GM12878 (cell line): Measurements from ENCODE around the gene CORO2B. TPM values are rescaled to one million over a fixed set of nuclear protein-coding genes. Genes with fewer than 3 reads are reported as not detected.

Source experiments
- ATAC-seq: fragments of 200-7000 bp; cut with Tn5 transposase; 3 replicates; pipeline ENCODE4 v1.9.1; 2020; ENCODE audit warnings: mild to moderate bottlenecking, moderate library complexity
- BruUV-seq: library from RNA; stranded (reverse); fragments of 400-500 nt; replicated peaks from 2 replicates; lab custom pipeline; 2021; lab: Mats Ljungman, UMichigan
- CTCF ChIA-PET: fragments of 300-600 bp; sonication (Branson Sonifier 250); formaldehyde crosslinking; extraction: SDS; loops from one replicate; lab custom pipeline; 2021; ENCODE audit warnings: inconsistent platforms; lab: Yijun Ruan, JAX
- POLR2A ChIA-PET: fragments of 350-600 bp; formaldehyde crosslinking; extraction: SDS; loops from one replicate; lab custom pipeline; 2021; ENCODE audit warnings: inconsistent platforms; lab: Charles Lee
- RAD21 ChIA-PET: fragments of 300-600 bp; sonication (Branson Sonifier 250); formaldehyde crosslinking; loops from one replicate; lab custom pipeline; 2023; ENCODE audit warnings: antibody characterized with exemption; ENCODE audit not compliant: unreplicated experiment; lab: Charles Lee
- SMC1A ChIA-PET: fragments of 300-600 bp; sonication (Branson Sonifier 250); formaldehyde crosslinking; loops from one replicate; lab custom pipeline; 2023; ENCODE audit not compliant: unreplicated experiment, uncharacterized antibody; lab: Charles Lee
- DNase-seq: peaks from one replicate; pipeline ENCODE4 v3.0.0-alpha.2; 2011; ENCODE audit warnings: low read depth, low spot score
- FAIRE-seq: peaks from 3 replicates; lab custom pipeline; 2011; peaks lifted over from hg19 to GRCh38; lab: Jason Lieb, UNC
- H2AFZ ChIP-seq: 2 replicates; pipeline ENCODE4 v1.6.0; 2011; ENCODE audit warnings: low read depth, low read length, control low read depth; ENCODE audit not compliant: control insufficient read depth
- H3K27ac ChIP-seq: 2 replicates; pipeline ENCODE4 v1.5.1; 2011; ENCODE audit warnings: control low read depth; ENCODE audit not compliant: control insufficient read depth, insufficient read depth
- H3K27me3 ChIP-seq, 2 experiments: replicated peaks in 1 of 2; 2 replicates each; pipeline versions ENCODE4 v1.6.0 to v1.6.1; 2011; ENCODE audit warnings: low read length in 1 of 2; ENCODE audit not compliant: control insufficient read depth in 2 of 2, insufficient read depth in 2 of 2
- H3K36me3 ChIP-seq, 2 experiments: 2 replicates each; pipeline ENCODE4 v1.5.1; 2011; ENCODE audit warnings: low read length in 1 of 2; ENCODE audit not compliant: control insufficient read depth in 2 of 2, insufficient read depth in 2 of 2
- H3K4me1 ChIP-seq: 2 replicates; pipeline ENCODE4 v1.6.1; 2011; ENCODE audit warnings: mild to moderate bottlenecking, low read length, moderate library complexity, mixed read lengths; ENCODE audit not compliant: control insufficient read depth, insufficient read depth
- H3K4me2 ChIP-seq: 2 replicates; pipeline ENCODE4 v1.6.0; 2011; ENCODE audit warnings: control low read depth; ENCODE audit not compliant: control insufficient read depth, insufficient read depth
- H3K4me3 ChIP-seq: fragments of 200-600 bp; sonication (generic); 2 replicates; pipeline ENCODE4 v1.5.1; 2016
- H3K79me2 ChIP-seq: 2 replicates; pipeline ENCODE4 v1.6.0; 2011; ENCODE audit warnings: low read length; ENCODE audit not compliant: control insufficient read depth, insufficient read depth
- H3K9ac ChIP-seq: 2 replicates; pipeline ENCODE4 v1.8.0; 2011; ENCODE audit warnings: low read length, control low read depth, mixed read lengths; ENCODE audit not compliant: control insufficient read depth, insufficient read depth
- H3K9me3 ChIP-seq: replicated peaks from 3 replicates; pipeline ENCODE4 v1.5.1; 2011; ENCODE audit warnings: mild to moderate bottlenecking, low read length; ENCODE audit not compliant: control insufficient read depth, insufficient read depth
- H4K20me1 ChIP-seq: 2 replicates; pipeline ENCODE4 v1.6.0; 2011; ENCODE audit not compliant: control insufficient read depth, insufficient read depth
- BMI1 ChIP-seq: fragments of 450-650 bp; IDR thresholded peaks from 2 replicates; pipeline ENCODE4 v1.6.1; 2016; ENCODE audit warnings: mild to moderate bottlenecking, moderate library complexity, borderline replicate concordance
- E4F1 ChIP-seq: fragments of 450-650 bp; IDR thresholded peaks from 2 replicates; pipeline ENCODE4 v1.6.1; 2018; ENCODE audit warnings: borderline replicate concordance, mild to moderate bottlenecking; ENCODE audit not compliant: partially characterized antibody
- SIX5 ChIP-seq: IDR thresholded peaks from 2 replicates; pipeline ENCODE4 v1.6.1; 2011; ENCODE audit warnings: mild to moderate bottlenecking, low read depth, low read length, moderate library complexity; ENCODE audit not compliant: severe bottlenecking
- WGBS: methylation state at CpG from one replicate; pipeline ENCODE4 v1.1.6; 2016; ENCODE audit warnings: low lambda C conversion rate; ENCODE audit not compliant: insufficient replicate concordance, insufficient coverage; ENCODE audit errors: missing lambda C conversion rate; 5-methylcytosine and 5-hydroxymethylcytosine counted together
- in situ Hi-C: fragments of 300-500 bp; cut with MboI; formaldehyde crosslinking; loops from 9 replicates; pipeline ENCODE4 v1.14.3; 2018; ENCODE audit warnings: mixed read lengths
- intact Hi-C: fragments of 100-400 bp; cut with micrococcal nuclease; formaldehyde crosslinking; loops from one replicate; pipeline ENCODE4 v1.14.2; 2022; ENCODE audit not compliant: unreplicated experiment
- polyA plus RNA-seq, 11 experiments: library from polyadenylated mRNA; depleted of rRNA in 4 of 11; unstranded in 6 of 11; stranded (reverse) in 5 of 11; fragments of >200 nt; fragmentation: Nextera tagmentation in 4 of 11; fragmentation: Illumina TruSeq in 1 of 11; extraction: Ambion mirVana in 4 of 11; extraction: Trizol in 1 of 11; gene quantifications; 1 replicate in 1 of 11; 2 replicates in 10 of 11; pipeline versions ENCODE4 v1.2.1 to v1.2.3, GENCODE V29; 2011 to 2016; ENCODE audit warnings: inconsistent platforms in 2 of 11, missing spikeins in 2 of 11, low read depth in 1 of 11
- total RNA-seq, 4 experiments: library from RNA; depleted of rRNA in 3 of 4; stranded (reverse); fragments of >200 nt in 3 of 4; fragmentation: Illumina TruSeq in 1 of 4; extraction: Trizol in 1 of 4; gene quantifications; 2 replicates each; pipeline versions ENCODE4 v1.2.1 to v1.2.3, GENCODE V29; 2013 to 2021

Gene CORO2B
- total and polyA plus RNA-seq, 10 of the 15 experiments (the other 5 are each of a cell fraction or from before 2014, with no cell fraction given) = 0.05 to 0.73 (median 0.13) TPM; not detected in 4

DNA sequence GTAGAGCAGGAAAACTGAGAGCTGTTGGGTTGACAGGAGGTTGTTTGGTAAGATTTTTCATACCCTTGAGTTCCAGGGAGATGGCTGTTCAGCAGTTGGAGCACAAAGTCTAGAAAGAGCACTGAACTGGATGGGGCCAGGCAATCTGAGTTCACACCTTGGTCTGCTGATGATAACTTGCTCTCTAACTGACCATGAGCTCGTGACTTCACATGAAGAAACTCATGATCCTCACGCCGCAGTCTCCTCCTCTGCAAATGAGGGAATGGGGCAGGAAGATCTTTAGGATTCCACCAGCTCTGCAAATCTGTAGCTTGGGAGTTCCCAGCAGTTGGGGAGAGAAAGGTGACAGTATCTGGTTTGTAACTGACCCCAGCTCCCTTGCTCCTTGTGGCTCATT is 33.7 kb downstream of the CORO2B start (continued):
- TF ChIP-seq E4F1 = no peak

DNA sequence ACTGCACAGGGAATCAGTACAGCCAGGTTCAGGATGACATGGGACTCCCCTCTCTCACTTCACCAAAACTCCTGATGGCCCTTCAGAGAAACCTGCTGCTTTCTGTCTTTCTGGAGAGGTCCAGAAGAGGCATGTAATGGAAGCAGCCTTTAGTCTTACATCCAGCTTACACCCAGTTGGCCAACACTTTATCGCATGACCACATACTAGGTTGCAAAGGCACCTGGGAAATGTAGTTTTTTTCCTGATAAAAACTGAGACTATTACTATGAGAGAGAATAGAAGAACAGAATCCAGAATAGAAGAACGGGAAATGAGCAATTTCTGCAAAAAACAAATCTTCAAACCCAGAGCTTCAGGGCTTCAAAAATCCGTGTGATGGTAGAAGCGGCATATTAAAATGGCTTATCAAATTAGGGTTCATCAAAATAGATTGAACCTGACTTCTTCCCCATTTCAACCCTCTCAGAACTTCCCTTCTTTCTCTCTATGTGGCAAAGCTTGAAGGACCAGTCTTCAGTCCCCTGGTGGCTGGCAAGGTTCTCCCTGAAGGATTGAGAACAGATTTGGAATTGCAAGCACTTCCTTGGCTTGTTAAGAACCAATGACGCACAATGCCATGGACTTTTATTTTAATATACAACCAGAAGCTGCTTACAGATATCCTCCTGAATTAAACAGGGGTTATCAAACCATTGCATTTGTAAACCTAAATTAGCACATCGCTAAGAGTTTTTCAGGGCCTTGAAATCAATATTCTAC is 34.4 kb downstream of the CORO2B start:
- Histone ChIP-seq H3K9ac (no peak overlapping the region), H3K27me3 (peaks cover 2% of the 10 kb centered on the region in 2 experiments; a peak in 3 of 4 replicates), H4K20me1 (no peaks in the 10 kb centered on the region), H3K4me3 (no peak overlapping the region), H3K9me3 (no peaks in the 10 kb centered on the region), H3K4me1 (no peaks in the 10 kb centered on the region), H3K27ac (no peak overlapping the region), H2AFZ (no peak overlapping the region), H3K36me3 (no peaks in the 10 kb centered on the region), H3K79me2 (no peaks in the 10 kb centered on the region), H3K4me2 (no peak overlapping the region)
- POLR2A ChIA-PET = no interaction called here
- intact Hi-C loops = no loop called here
- ATAC-seq (0 out of 3 replicates have a peak, but pooled peaks have one; percentile 30), DNase-seq (no peak), FAIRE-seq (no peak)
- BruUV-seq = no TSS peak
- SMC1A ChIA-PET = no interaction called here
- CTCF ChIA-PET = interaction anchor here (1.5 kb wide), 1 partner anchor 61 kb away, joined by 5 read pairs; no protein-coding TSS in a partner anchor
- RAD21 ChIA-PET = no interaction called here
- WGBS = 29% methylated on average over 6 of the region's 6 CpGs
- in situ Hi-C loops = no loop called here
- TF ChIP-seq SIX5 (peak; percentile 30), BMI1 (no peak)
